Fibroblast of peridontal ligament (primary cell): Measurements from ENCODE around the gene SRMS.
"Not testable (repeated sequence)": the region's sequence is repeated elsewhere in the genome, so short reads cannot be mapped to it uniquely, and the experiment has no call there.

Experiments
- DNase-seq: peaks from one replicate; pipeline ENCODE4 v3.0.0-alpha.2; 2010; ENCODE audit errors: extremely low read depth

SRMS gene

DNA sequence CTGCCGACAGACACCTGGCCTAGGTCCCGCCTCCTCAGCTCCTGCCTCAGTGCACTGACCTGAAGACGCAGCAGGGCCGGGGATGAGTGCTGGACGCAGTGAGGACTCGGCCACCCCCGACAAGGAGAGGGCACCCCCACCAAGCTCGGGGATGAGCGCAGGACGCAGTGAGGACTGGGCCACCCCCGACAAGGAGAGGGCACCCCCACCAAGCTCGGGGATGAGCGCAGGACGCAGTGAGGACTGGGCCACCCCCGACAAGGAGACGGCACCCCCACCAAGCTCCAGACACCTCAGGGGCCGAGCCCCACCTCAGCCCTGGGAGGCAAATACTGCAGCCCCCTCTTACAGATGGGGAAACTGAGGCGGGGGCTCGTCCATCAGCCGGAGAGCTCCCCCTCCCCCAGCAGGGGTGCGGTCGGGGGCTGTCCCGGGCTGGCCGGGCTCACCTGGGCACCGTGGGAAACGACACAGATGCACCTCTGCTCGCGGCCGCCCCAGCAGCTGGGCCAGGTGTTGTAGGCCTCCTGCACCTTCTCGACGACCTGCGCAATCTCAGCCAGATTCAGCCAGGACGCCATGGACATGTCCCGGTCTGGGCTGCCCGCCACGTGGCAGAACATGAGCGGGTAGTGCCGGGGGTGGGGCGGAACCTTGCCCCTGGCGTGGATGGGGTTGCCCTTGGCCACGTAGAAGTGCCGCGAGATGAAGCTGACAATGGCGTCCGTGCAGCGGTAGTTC, 19.0 kb upstream of the SRMS start:
- DNase-seq, result no peak

GRCh38 chr20:63565699-63566335, 18.3 kb upstream of the SRMS start:
- DNase-seq, result no peak

GRCh38 chr20:63565021-63565698, 17.6 kb upstream of the SRMS start:
- no peak for DNase-seq

DNA sequence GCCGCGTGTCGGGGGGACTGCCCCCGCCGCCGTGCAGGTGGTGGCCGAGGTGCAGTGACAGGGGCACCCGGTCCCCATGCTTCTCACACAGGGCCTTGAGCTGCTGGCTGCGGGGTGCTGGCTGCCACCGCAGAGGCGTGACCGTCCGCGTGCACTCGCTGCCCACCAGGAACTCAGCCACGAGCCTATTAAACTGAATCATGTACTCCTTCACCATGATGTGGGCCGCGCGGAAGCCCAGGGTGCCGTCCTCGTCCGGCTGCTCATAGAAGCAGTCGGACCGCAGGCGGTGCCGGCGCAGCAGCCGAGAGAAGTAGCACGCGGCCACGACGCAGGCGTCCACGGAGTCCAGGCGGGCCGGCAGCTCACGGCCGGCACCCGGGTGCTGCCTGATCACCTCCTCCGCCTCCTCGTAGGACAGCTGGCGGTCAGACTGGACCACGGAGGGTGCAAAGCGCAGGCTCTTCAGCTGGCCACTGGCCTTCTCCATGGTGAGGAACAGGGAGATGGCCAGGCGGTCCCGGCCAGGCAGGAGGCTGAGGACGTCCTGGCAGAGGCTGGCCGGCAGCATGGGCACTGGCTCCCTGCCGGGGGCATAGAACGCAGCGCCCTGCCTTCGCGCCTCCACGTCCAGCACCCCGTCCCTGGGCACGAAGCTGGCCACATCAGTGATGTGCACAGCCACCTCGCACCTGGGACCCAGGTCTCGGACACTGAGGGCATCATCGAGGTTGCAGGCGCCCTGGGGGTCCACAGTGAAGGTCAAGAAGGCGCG, 16.7 kb upstream of the SRMS start:
- no peak for DNase-seq

DNA sequence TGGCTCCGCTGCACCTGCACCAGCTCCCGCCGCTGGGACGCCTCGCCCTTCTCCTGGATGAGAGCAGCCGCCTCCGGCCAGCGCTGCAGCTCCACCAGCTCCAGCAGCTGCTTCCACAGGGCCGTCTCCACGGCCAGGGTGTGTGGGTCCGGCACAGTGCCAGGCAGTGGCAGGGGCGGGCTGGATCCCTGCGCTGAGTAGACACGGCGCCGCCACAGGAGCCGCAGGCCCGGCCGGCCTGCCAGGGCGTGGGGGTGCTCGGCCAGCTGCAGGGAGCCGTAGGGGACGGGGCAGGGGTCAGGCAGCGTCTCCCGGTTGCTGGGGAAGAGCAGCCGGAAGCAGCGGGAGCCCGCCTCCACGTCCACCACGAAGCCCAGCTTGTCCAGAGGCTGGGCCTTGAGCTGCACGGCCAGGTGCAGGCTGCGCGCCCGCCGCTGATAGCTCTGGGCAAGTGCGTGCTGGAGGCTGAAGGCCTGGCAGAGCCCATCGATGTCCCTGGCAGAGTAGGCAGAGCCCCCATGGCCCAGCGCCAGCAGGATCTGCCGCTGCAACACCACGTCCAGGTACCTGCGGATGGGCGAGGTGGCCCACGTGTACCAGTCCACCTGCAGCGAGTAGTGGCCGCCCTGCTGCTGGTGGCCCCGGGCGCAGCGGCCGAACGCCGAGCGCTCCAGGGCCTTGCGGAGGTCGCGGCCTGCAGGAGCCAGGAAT, 15.8 kb upstream of the SRMS start:
- no peak for DNase-seq

DNA sequence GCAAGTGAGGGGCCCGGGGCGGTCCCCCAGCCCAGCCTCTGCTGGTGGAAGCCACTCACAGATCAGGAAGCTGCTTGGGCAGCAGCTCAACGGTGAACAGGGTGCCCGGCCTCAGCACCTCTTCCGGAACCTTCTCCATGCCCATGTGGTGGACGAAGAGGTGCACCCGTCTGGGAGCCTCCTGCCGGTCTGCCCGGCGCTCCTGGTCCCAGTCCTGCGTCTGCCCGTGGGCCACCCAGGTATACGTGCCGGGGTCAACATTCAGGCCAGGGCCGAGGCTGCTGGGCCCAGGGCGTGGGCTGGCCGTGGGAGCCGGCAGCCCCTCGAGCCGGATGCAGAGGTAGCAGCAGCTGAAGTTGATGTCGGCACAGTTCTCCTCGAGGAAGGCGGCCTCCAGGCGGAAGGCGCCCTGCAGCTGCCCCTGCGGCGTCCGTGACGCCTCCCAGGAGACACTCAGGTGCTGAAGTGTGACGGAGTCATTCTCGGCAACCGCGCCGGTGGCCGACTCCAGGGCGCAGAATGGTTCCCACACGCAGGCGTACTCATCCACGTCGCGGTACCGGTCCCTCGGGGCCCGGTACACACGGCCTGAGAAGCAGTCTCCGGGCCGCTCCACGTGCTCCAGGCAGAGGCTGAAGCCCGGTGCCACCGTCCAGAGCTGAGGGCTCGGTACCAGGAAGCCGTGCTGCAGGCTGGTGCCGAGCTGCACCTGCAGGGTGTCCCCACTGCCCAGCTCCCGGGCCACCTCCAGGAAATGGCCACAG, 15.1 kb upstream of the SRMS start:
- DNase-seq, result no peak

- DNase-seq, result no peak
Observed at GRCh38 chr20:63561624-63562396, 14.3 kb upstream of the SRMS start.

DNA sequence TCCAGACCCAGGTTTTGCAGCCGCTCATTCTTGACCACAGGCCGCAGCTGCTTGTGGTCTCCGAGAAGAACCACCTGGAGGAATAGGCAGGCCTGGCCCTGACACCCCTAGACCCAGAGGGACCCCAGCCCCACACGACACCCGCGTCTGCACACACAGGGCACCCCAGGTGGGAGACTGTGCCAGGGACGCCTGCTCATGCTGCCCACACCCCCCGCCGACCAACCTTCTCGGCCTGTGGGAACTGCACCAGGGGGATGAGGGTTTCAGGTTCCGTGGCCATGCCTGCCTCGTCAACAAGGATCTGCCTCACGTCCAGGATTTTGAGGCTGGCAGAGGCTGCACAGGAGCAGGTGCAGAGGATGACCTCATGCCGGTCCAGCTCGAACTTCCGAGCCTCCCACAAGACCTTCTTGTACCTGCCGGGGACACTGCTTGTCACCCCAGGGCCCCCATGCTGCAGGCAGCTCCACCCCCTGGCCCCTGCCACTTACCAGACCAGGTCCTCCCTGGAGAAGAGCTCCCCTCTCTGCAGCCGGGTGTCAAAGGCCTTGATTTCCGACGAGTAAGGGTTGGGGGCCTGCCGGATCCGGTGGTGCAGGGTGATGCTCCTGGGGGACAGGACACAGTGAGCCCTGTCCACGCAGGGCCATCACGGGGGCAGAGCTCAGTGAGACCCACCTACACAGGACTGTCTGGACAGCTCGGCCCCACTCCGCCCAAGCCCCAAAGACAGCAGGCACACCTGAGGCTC, 13.5 kb upstream of the SRMS start:
- no peak for DNase-seq

- no peak for DNase-seq
Observed at GRCh38 chr20:63560333-63560805, 12.8 kb upstream of the SRMS start.

DNA sequence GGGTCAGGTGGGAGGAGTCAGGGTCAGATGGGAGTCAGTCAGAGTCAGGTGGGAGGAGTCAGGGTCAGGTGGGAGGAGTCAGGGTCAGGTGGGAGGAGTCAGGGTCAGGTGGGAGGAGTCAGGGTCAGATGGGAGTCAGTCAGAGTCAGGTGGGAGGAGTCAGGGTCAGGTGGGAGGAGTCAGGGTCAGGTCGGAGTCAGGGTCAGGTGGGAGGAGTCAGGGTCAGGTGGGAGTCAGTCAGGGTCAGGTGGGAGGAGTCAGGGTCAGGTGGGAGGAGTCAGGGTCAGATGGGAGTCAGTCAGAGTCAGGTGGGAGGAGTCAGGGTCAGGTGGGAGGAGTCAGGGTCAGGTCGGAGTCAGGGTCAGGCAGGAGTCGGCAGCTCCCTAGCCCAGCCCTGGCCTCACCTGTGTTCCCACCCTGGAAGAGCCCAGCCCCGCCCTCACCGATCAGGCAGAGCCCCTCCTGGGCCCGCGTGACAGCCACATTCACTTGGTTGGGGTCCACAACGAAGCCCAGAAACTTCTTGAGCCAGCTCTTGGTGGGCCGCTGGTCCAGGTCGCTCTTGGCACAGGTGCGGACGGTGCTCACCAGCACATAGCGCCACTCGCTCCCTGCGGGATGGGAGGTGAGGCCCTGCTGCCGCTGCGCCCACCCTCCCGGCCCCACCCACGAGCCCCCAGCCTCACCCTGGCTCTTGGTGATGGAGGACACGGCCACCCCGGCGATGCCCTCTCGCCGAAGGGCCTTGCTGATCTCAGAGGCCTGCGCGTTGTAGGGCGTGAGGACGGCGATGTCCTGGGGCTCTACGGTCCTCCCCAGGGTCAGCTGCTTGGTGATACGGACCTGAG, 12.2 kb upstream of the SRMS start:
- not testable (repeated sequence) for DNase-seq

DNA sequence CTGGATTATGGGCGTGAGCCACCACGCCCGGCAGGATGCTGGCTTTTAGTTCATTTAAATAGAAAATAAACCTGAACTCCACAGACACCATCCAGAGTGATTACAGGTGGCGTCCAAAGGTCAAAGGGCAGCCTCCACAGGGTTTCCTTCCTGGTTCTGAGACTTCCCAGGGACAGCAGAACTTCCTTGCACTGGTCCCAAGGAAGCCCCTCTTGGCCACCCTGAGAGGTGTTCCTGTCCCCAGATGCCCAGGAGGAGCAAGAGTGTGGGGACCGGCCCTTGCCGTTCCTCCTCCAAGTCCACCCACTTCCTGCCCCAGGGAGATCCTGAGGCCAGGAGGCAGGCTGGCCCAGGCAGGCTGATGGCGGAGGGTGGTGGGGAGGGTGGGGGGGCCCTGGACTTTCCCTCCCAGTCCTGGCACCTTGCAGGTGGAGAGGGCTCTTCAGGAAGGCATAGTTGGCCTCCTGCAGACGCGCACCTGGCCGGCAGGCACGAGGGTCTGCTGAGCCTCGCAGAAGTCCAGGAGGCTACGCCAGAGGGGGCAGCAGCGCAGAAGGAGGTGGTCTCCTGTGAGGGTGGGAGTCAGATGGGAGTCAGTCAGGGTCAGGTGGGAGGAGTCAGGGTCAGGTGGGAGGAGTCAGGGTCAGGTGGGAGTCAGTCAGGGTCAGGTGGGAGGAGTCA, 11.4 kb upstream of the SRMS start:
- no peak for DNase-seq

DNA sequence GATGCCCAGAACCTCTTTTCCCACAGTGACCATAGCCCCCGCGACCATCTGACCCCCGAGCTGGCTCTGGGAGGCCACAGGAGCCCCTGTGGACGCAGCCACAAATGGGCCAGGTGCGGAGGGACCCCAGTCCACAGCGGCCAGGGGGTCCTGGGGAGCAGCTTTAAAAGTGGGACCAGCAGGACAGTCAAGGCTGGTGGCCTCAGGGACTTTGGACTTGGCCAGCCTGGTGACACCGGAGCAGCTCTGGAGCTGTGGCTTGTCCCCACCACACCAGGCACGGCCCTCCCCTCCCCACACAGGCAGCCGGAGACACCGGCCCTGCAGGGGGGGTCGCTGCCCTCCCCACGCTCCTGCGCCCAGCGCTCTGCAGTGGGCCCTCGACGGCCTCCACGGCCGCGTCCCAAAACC, 9.9 kb upstream of the SRMS start:
- no peak for DNase-seq

GRCh38 chr20:63556873-63557478, 9.4 kb upstream of the SRMS start:
- DNase-seq, result no peak

- no peak for DNase-seq
Observed at GRCh38 chr20:63555661-63556381, 8.3 kb upstream of the SRMS start.

DNA sequence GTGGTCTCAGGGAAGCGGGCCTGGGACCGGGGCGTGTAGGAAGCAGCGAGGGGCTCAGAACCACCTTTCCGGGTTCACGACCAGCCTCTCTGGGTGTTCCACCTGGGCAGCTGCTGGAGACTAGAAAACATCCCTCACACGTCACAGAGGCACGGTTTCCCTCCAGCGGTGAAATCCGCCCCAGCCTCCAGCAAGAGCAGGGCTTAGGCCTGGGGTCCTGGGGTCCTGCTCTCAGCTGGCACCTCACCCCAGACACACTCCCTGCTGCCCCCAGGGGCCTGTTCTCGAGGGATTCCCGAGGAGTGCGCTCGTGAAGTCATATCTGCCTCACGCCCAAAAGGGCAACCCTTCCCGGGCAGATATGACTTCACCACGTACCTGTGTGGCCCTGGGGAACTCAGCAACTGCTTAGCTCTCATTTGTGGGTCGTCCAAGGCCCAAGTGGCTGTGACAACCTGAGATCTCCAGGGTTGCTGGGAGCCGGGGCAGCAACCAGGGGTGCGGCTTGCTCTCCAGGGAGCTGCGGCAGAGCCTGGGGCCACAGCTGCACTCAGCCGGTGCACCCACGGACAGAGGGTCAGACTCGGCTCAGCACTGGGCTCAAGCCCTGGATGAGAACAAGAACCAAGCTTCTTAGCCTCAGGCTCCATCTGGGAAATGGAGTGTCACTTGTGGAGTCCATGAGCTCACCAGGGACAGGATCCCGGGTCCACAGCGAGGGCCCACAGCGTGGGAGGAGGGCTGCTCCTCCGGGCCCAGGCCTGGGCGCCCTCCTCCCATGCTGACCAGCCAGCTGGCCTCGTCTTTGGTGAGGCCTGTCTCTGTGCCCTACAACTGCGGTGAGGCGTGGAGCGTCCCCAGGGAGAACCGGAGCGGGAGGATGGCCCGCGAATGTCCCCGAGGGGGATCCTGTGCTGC, 7.1 kb upstream of the SRMS start:
- DNase-seq, result no peak

- no peak for DNase-seq
Observed at GRCh38 chr20:63553933-63554290, 6.4 kb upstream of the SRMS start, which contains the start of gene FNDC11. TSS of gene FNDC11 (plus strand) at chr20:63554159. CDS start at chr20:63555664, 1,505 bp downstream.
